ENCODE data around the gene CFAP92.

The CFAP92 gene

GRCh38 chr3:129020691-129021090 is 26.8 kb upstream of the CFAP92 start:
- POLR2A ChIA-PET, result no interaction called here
- CTCF ChIA-PET, result interaction anchor here (0.8 to 3.1 kb wide), 5 partner anchors 12 to 226 kb away, joined by 3 to 9 read pairs (median 3); no protein-coding TSS in a partner anchor
- DNase-seq (ENCODE audit: extremely low spot score), result no peak
- TF ChIP-seq CTCF (IDR thresholded peaks at IDR 0.05; ENCODE audit: control extremely low read depth, extremely low read depth, low read depth, missing control alignments), result no peak

- no peak for TF ChIP-seq CTCF (IDR thresholded peaks at IDR 0.05; ENCODE audit: control extremely low read depth, extremely low read depth, low read depth, missing control alignments)
- ChIA-PET POLR2A (no interaction called here), CTCF (interaction anchor here (2.8 to 3.1 kb wide), 2 partner anchors 48 to 227 kb away, joined by 8 to 9 read pairs; no protein-coding TSS in a partner anchor)
- no peak for DNase-seq (ENCODE audit: extremely low spot score)
Observed at GRCh38 chr3:129019266-129019665, 25.4 kb upstream of the CFAP92 start.

- no peak for TF ChIP-seq CTCF (IDR thresholded peaks at IDR 0.05; ENCODE audit: control extremely low read depth, extremely low read depth, low read depth, missing control alignments)
- no peak for DNase-seq (ENCODE audit: extremely low spot score)
- ChIA-PET CTCF (interaction anchor here (3.1 to 3.5 kb wide), 2 partner anchors 8 to 48 kb away, joined by 9 to 36 read pairs; no protein-coding TSS in a partner anchor), POLR2A (no interaction called here)
Observed at GRCh38 chr3:129018751-129019150, 24.9 kb upstream of the CFAP92 start.

GRCh38 chr3:129018271-129018670 is 24.4 kb upstream of the CFAP92 start:
- CTCF ChIA-PET, result interaction anchor here (3.1 to 3.5 kb wide), 2 partner anchors 9 to 47 kb away, joined by 9 to 36 read pairs; no protein-coding TSS in a partner anchor
- DNase-seq (ENCODE audit: extremely low spot score), result no peak
- no peak for TF ChIP-seq CTCF (IDR thresholded peaks at IDR 0.05; ENCODE audit: control extremely low read depth, extremely low read depth, low read depth, missing control alignments)
- POLR2A ChIA-PET, result no interaction called here

GRCh38 chr3:129017484-129017899 is 23.6 kb upstream of the CFAP92 start:
- TF ChIP-seq CTCF (IDR thresholded peaks at IDR 0.05; ENCODE audit: control extremely low read depth, extremely low read depth, low read depth, missing control alignments), result no peak
- ChIA-PET POLR2A (no interaction called here), CTCF (interaction anchor here (0.6 to 6.1 kb wide), 7 partner anchors 9 to 228 kb away, joined by 4 to 44 read pairs (median 15); no protein-coding TSS in a partner anchor)
- DNase-seq (ENCODE audit: extremely low spot score), result no peak

- no peak for TF ChIP-seq CTCF (IDR thresholded peaks at IDR 0.05; ENCODE audit: control extremely low read depth, extremely low read depth, low read depth, missing control alignments)
- DNase-seq (ENCODE audit: extremely low spot score), result peak; percentile 60
- ChIA-PET POLR2A (no interaction called here), CTCF (interaction anchor here (1.2 to 6.1 kb wide), 6 partner anchors 9 to 229 kb away, joined by 4 to 44 read pairs (median 18); no protein-coding TSS in a partner anchor)
Observed at GRCh38 chr3:129016720-129017483, 23.0 kb upstream of the CFAP92 start.

All from GM10248 (cell line).